Loucy (cell line): ENCODE data around the gene NOP16.

Experiments used
- H2AFZ ChIP-seq: fragments of 200-600 bp; sonication (generic); 2 replicates; pipeline ENCODE4 v1.6.0; 2016; ENCODE audit warnings: antibody characterized with exemption, mild to moderate bottlenecking, low read length, moderate library complexity
- H3F3A ChIP-seq: fragments of 200-600 bp; 2 replicates; pipeline ENCODE4 v1.6.0; 2016; ENCODE audit warnings: antibody characterized with exemption, low read depth, mild to moderate bottlenecking
- H3K27me3 ChIP-seq: fragments of 200-600 bp; sonication (generic); 2 replicates; pipeline ENCODE4 v1.6.1; 2014; ENCODE audit warnings: low read length, mild to moderate bottlenecking; ENCODE audit not compliant: insufficient read depth, poor library complexity, severe bottlenecking
- H3K36me3 ChIP-seq: fragments of 200-600 bp; sonication (generic); 2 replicates; pipeline ENCODE4 v1.6.1; 2016; ENCODE audit warnings: low read length; ENCODE audit not compliant: insufficient read depth
- H3K4me1 ChIP-seq: fragments of 200-600 bp; sonication (generic); 2 replicates; pipeline ENCODE4 v1.5.1; 2014; ENCODE audit warnings: low read length, mild to moderate bottlenecking; ENCODE audit not compliant: insufficient read depth, poor library complexity, severe bottlenecking
- H3K4me2 ChIP-seq: fragments of 200-600 bp; sonication (generic); 2 replicates; pipeline ENCODE4 v1.6.0; 2014; ENCODE audit warnings: antibody characterized with exemption, low read length, low read depth, mild to moderate bottlenecking; ENCODE audit not compliant: poor library complexity, severe bottlenecking
- H3K4me3 ChIP-seq: fragments of 200-600 bp; sonication (generic); 2 replicates; pipeline ENCODE4 v1.5.1; 2014; ENCODE audit warnings: low read length, mild to moderate bottlenecking, mixed read lengths; ENCODE audit not compliant: poor library complexity, severe bottlenecking
- H3K79me2 ChIP-seq: fragments of 200-600 bp; sonication (generic); 2 replicates; pipeline ENCODE4 v1.6.1; 2014; ENCODE audit warnings: low read length; ENCODE audit not compliant: insufficient read depth
- H3K9ac ChIP-seq: fragments of 200-600 bp; sonication (generic); 2 replicates; pipeline ENCODE4 v1.6.0; 2014; ENCODE audit warnings: mild to moderate bottlenecking, low read depth, low read length, moderate library complexity; ENCODE audit not compliant: poor library complexity, severe bottlenecking
- H3K9me2 ChIP-seq: fragments of 200-600 bp; sonication (generic); replicated peaks from 2 replicates; pipeline ENCODE4 v1.6.1; 2016; ENCODE audit warnings: low read depth, low read length, mixed read lengths
- H3K9me3 ChIP-seq: fragments of 200-600 bp; sonication (generic); 2 replicates; pipeline ENCODE4 v1.6.1; 2014; ENCODE audit warnings: mild to moderate bottlenecking, antibody characterized with exemption, low read length, low read depth; ENCODE audit not compliant: insufficient read depth
- H4K20me1 ChIP-seq: fragments of 200-600 bp; sonication (generic); 2 replicates; pipeline ENCODE4 v1.6.0; 2014; ENCODE audit warnings: antibody characterized with exemption, low read length, mild to moderate bottlenecking; ENCODE audit not compliant: insufficient read depth, poor library complexity, severe bottlenecking
- CTCF ChIP-seq: fragments of 200-600 bp; sonication (generic); conservative IDR thresholded peaks from 2 replicates; pipeline ENCODE4 v1.5.1; 2014; ENCODE audit warnings: mild to moderate bottlenecking, antibody characterized with exemption, low read length
- EZH2phosphoT487 ChIP-seq: fragments of 200-600 bp; IDR thresholded peaks from 2 replicates; pipeline ENCODE4 v1.6.1; 2018; ENCODE audit warnings: antibody characterized with exemption, mild to moderate bottlenecking, moderate library complexity, borderline replicate concordance

Gene NOP16

GRCh38 chr5:176401281-176402205 lies 13.1 kb upstream of the NOP16 start:
- Histone ChIP-seq H3K4me2 (no peak overlapping the region), H3K9me3 (no peaks in the 10 kb centered on the region), H3F3A (no peaks in the 10 kb centered on the region), H4K20me1 (no peaks in the 10 kb centered on the region), H3K9ac (no peak overlapping the region), H3K79me2 (no peaks in the 10 kb centered on the region), H3K4me3 (no peak overlapping the region), H2AFZ (no peak overlapping the region), H3K36me3 (no peaks in the 10 kb centered on the region), H3K27me3 (no peaks in the 10 kb centered on the region), H3K4me1 (no peaks in the 10 kb centered on the region), H3K9me2 (no peaks in the 10 kb centered on the region)
- TF ChIP-seq EZH2phosphoT487: no peak
- no peak for TF ChIP-seq CTCF

- H2AFZ ChIP-seq: no peak overlapping the region
- H4K20me1 ChIP-seq: no peaks in the 10 kb centered on the region
- TF ChIP-seq CTCF (no peak), EZH2phosphoT487 (no peak)
- no peaks in the 10 kb centered on the region for H3K27me3 ChIP-seq
- no peak overlapping the region for H3K9ac ChIP-seq
- no peaks in the 10 kb centered on the region for H3F3A ChIP-seq
- no peaks in the 10 kb centered on the region for H3K79me2 ChIP-seq
- H3K4me3 ChIP-seq: no peak overlapping the region
- H3K4me1 ChIP-seq: no peaks in the 10 kb centered on the region
- H3K4me2 ChIP-seq: no peak overlapping the region
- H3K36me3 ChIP-seq: no peaks in the 10 kb centered on the region
- H3K9me2 ChIP-seq: no peaks in the 10 kb centered on the region
- no peaks in the 10 kb centered on the region for H3K9me3 ChIP-seq
Observed at GRCh38 chr5:176400382-176401156, 12.2 kb upstream of the NOP16 start.

- no peak overlapping the region for H3K9ac ChIP-seq
- no peak overlapping the region for H3K4me3 ChIP-seq
- H3K4me1 ChIP-seq: no peaks in the 10 kb centered on the region
- H4K20me1 ChIP-seq: no peaks in the 10 kb centered on the region
- H3K36me3 ChIP-seq: no peaks in the 10 kb centered on the region
- H3K9me3 ChIP-seq: no peaks in the 10 kb centered on the region
- H3K4me2 ChIP-seq: no peak overlapping the region
- H3K27me3 ChIP-seq: no peaks in the 10 kb centered on the region
- H3F3A ChIP-seq: no peaks in the 10 kb centered on the region
- no peaks in the 10 kb centered on the region for H3K79me2 ChIP-seq
- TF ChIP-seq CTCF (no peak), EZH2phosphoT487 (no peak)
- no peaks in the 10 kb centered on the region for H3K9me2 ChIP-seq
- no peak overlapping the region for H2AFZ ChIP-seq
Observed at GRCh38 chr5:176397736-176398420, 9.5 kb upstream of the NOP16 start.
